Erythroblast (primary cell): Measurements from ENCODE around the gene LCE1F.

Source experiments
- GATA1 ChIP-seq: IDR thresholded peaks from 2 replicates; pipeline ENCODE4 v1.6.1; 2011; ENCODE audit warnings: low read depth, mild to moderate bottlenecking, control low read depth, low read length, moderate library complexity
- POLR2A ChIP-seq: IDR thresholded peaks from 2 replicates; pipeline ENCODE4 v1.6.1; 2011; ENCODE audit warnings: mild to moderate bottlenecking, low read length

GRCh38 chr1:152777510-152778137 lies 2.7 kb downstream of the LCE1F start:
- TF ChIP-seq POLR2A = no peak
- TF ChIP-seq GATA1 = no peak
